Ecto neural progenitor cell (in vitro differentiated cells): ENCODE results near the gene FAHD1.

Source experiments
- DNase-seq: peaks from one replicate; pipeline ENCODE4 v3.0.0-alpha.2; 2018; ENCODE audit warnings: low spot score

Gene FAHD1

GRCh38 chr16:1826691-1827573, at the start of gene FAHD1, which contains the start of gene HAGH:
TSS of gene FAHD1 (plus strand) at chr16:1827206. CDS start at chr16:1827239, 33 bp downstream.
TSS of gene HAGH (minus strand) at chr16:1826825. CDS start at chr16:1826787, 38 bp downstream.
- peak; percentile 98 for DNase-seq

DNA sequence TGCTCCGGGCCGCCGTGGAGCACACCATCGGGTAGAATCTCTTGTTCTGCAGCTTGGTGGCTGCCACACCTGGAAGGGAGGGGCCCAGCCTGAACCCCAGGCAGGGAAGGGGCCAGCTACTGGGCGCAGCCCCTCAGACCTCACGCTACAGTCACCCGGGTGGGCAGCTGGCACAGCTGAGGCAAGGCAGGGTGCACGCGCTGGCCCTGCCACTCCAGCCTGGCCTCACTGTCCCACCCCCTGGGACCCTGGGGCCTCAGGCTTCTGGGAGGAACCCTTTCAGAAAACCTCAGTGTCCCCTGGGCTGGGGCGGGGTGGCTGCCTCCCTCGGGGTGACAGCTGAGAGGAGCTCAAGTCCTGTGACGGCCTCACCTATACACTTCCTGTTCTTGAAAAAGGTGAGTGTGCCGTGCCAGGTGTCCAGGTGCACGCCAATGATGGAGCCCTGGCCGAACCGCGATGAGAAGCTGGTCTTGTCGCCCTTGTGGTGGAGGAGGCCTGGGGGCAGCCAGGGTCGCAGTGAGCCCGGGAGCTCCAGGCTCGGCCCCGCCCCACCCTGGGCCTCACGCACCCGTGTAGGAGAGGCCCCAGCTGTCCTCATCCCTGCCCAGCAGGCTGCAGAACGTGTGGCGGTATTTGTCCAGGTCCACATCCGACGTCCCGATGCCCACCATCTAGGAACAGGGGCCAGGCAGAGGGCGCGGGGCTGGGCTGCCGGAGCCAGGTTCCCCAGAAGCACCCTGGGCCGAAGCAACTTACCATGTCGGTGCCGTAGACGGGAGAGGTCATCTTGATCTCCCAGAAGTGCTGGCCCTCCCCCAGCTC, 49.4 kb upstream of the FAHD1 start:
- no peak for DNase-seq

DNA sequence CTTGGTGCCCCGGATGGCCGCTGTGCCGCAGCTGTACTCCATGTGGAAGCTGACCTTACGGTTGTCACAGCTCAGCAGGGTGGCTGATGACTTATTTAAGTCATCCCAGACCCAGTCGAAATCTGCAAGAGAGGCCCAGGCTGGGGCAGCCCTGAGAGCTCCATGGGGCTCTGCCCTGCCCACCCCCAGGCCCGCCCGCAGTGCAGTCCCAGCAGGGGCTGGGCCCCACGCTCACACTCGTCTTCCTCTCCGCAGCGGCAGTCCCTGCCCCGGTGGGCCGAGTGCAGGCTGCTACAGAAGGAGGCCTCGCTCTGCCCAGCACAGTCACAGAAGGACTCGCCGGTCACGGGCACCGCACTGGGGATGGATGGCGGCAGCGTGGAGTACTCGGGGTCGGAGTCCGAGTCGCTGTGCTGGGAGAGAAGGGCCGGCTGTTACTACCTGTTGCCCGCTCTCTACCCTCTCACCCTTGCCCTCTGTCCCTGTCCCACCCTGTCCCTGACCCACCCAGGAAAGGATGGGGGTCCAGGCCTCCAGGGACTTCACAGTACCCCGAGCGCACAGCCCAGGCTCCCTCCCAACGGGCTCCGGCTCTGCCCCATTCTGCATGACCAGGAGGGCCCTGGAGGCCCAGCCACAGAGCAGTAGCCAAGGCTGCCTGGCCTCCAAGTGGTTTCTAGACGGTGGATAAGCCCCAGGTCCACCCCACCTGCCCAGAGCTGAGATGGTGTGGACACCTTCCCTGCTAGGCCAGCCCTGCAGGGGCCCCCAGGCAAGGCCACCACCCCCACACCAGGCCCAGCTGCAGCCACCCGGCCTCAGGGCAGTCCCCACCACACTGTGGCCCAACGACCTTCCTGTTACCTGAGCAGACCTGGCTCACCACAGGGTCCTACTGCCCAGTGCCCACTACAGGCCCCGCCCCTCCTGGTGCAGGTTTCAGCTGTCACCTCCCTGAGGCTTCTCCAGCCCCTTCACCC, 48.5 kb upstream of the FAHD1 start:
- no peak for DNase-seq

DNA sequence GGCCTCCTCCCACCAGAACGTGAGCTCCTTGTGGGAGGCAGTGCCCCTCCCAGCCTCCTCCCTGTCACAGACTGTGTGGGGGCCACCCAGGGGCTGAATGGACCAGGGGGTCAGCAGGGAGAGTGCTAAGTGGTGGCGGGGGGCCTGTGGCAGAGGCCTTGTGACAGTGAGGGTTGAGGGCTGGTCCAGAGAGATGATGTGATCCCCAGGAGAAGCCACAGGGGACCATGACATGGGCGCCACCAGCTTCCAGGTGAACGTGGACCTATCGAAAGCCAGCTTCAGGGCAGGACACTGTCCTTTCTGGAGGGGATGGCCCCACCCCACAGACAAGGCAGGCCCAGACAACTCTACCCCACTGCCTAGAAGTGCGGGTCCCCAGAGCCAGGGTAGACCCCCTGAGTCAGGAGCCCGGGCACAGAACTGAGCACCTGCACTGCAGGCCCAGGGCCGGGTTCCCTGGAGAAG, 47.7 kb upstream of the FAHD1 start:
- DNase-seq = no peak

GRCh38 chr16:1779741-1780676, 47.0 kb upstream of the FAHD1 start:
- no peak for DNase-seq

- no peak for DNase-seq
Observed at GRCh38 chr16:1780677-1781072, 46.3 kb upstream of the FAHD1 start.

DNA sequence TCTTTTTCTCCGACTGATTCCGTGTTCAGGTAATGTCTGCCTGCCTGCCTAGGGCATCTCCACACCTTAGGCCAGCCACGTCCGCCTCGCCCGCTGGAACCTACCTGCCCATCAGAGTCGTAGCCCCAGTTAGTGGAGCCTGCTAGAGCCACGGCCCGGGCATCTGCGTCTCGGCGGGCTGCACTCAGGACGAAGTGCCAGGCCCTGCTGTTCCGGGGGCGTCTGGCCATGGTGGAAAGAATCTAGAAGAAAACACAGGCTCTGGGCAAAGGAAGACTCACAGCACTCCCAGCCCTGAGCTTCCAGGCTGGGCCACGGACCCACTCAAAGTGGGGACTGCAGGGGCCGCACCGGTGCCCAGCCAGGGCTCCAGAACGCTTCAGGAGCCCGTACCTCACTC, 45.8 kb upstream of the FAHD1 start:
- no peak for DNase-seq

DNA sequence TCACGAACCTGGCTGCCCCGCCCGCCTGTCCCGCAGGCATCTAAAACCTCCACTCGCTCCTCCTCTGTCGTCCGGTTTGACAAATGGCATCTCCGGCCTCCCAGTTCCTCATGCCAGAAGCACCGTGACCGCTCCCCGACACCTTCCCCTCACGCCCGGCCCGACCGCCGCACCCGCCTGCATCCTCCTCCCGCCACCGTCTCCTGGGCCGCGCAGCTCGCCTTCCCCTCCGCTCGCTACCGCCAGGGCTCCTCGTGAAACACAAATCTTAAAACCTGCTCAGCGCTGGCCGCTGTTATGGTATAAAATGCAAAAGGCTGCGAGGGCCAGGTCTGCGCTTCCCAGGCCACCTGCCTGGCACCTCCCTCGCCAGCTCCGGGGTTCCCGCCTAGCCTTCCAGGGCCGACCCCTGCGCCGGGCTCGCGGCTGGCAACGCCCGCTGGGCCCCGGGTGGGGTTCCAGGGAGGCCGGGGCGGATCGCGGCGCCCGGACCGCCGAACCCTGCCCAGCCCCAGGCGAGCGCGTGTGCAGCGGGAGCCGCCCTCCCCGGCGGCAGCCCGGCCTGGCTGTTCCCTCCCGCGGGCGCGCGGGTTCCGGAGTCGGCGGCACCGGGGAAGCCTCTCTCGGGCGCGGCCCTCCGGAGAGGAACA, 45.1 kb upstream of the FAHD1 start:
- DNase-seq = no peak

DNA sequence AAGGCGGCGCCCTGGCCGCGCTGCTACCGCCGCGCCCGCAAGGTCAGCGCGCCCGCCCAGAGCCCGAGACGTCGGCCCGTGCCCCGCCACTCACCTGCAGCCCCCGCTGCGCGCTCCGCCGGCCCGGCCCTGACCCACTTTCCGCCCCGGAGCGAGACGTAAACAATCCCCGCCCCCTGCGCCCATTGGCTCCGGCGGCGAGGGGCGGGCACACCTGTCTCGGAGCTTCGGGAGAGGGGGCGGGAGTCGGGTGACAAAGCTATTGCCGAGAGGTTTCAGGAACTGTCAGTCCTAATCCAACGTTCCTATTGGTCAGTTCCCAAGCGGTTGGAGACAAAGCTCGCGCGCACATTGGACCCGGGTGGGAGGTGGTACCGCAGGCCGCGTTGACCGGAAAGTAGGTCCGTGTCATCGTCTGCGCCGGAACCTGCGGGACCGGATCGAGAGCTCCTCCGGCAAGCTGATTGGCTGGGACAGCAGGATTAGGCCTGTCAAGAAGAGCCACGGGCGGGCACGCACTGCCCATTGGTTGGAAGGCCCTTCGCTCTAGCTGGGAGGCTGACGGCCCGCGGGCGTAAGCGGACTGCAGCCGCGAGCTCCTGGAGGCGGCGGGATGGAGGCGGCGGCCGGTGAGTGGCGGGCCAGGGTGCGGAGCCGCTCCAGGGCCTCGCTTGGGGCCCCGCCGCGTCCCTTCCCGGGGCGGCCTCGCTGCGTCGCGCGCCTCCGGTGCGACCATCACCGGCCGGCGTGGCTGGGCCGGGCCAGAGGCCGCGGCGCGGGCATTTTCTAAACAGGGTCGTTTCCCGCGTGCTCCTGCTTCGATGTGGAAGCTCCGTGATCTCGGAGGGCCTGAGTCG, 44.4 kb upstream of the FAHD1 start, which contains the start of the genes NUBP2 and SPSB3:
Gene NUBP2 (plus strand): TSS at position 553 of the 857 bp plus-strand sequence. CDS start 61 bp downstream, at position 614.
Gene SPSB3 (minus strand): TSS at position 164 of the 857 bp plus-strand sequence. CDS start 1,088 bp downstream, outside the sequence.
- DNase-seq = peak; percentile 100

DNA sequence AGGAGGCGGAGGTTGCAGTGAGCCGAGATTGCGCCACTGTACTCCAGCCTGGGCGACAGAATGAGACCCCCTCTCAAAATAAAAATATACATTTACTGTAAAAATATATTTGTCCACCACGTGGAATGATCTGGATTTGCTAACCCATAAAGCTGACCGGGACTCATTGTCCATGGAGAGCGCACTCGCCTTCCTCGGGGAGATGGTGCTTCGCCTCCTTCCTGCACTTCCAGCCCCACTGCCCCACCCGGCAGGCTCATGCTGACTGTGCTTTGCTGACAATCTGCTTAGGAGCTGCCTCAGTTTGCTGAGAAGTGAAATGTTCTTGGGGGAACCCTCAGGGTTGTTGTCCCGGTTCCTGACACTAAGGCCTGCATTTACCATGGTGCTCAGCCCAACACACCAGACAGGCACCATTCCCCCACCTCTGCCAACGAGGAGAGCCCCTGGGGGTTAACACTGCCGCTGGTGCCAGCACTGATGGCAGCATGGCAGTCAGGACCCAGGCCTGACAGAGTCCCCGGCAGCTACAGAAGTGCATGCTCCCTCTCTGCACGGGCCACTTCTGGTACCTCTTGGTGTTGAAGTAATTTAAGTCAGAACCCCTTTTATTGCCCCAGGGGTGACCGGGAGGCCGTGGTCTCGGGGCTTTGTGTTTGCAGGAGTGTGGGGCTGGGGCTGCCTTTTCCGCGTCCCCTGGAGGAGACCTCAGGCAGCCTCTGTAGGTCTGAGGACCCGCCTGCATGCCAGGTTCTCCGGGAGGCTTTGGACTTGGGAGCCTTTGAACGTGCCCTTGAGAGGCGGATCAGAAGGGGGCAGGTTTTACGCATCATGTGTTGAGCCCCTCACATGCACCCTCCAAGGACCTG, 41.8 kb upstream of the FAHD1 start:
- DNase-seq = no peak

DNA sequence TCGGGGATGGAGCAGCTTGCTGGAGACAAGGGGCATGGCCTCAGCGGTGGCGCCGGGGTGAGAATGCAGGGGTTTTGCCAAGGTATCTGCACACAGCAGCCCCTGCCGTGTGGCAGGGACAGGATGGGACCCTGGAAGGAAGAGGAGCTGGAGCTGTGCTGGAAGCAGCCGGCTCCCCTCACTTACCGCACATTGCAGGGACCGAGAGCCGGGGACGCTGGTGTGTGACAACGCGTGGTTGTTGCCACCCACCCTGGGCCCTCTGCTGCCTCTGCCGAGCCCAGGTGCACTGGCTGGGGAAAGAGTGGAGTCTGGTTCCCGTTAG, 41.2 kb upstream of the FAHD1 start:
- DNase-seq = no peak

DNA sequence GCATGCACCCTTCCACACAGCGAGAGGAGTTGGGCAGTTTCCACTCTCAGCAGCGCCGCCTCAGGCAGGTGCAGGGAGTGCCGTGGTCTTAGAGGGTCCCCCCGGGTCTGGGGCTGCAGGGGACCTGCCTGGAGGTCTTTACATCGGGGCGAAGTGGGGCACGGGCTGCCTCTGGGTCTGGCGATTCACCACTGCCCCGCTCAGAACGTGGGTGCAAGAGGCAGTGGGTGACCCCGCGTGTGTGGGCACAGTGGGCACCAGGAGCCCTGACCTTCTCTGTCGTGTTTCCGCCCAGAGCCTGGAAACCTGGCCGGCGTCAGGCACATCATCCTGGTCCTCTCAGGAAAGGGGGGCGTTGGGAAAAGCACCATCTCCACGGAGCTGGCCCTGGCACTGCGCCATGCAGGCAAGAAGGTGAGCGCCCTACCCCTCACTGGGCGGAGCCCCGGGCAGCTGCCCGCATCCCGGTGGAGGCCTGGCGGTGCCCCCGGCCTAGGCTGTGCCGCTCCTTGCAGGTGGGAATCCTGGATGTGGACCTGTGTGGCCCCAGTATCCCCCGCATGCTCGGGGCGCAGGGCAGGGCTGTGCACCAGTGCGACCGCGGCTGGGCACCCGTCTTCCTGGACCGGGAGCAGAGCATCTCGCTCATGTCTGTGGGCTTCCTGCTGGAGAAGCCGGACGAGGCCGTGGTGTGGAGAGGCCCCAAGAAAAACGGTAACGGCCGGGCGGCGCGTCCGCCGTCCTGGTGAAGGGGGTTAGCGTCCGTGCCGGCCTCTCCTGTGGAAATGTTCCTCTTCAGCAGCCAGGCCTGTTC, 40.6 kb upstream of the FAHD1 start:
- no peak for DNase-seq

- no peak for DNase-seq
Observed at GRCh38 chr16:1787056-1787321, 40.0 kb upstream of the FAHD1 start.

DNA sequence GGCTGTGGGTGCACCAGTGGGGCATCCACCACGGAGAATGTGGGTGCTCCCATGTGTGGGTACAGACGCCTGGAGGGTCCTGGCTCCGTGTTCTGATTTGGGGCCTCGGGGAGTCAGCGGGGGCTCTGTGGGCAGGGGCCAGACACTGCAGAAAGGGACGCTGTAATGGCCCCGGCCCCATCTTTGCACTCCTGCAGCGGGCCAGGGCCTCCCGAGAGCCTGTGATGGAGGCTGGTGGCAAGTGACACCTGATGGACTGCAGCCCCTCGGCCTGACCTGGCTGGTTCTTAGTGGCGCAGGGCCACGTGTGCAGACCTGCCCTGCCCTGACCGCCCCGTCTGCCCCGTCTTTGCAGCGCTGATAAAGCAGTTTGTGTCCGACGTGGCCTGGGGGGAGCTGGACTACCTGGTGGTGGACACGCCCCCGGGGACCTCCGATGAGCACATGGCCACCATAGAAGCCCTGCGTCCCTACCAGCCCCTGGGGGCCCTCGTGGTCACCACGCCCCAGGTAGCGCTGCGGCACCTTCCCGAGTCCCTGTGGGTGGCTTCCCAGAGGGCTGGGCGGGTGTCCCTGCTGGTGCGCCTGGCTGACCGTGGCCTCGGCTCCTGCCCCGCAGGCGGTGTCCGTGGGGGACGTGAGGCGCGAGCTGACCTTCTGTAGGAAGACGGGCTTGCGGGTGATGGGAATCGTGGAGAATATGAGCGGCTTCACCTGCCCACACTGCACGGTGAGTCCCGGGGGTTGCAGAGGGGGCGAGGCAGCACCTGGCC, 39.5 kb upstream of the FAHD1 start:
- no peak for DNase-seq

- no peak for DNase-seq
Observed at GRCh38 chr16:1788095-1788707, 38.8 kb upstream of the FAHD1 start.

GRCh38 chr16:1788708-1789100, 38.3 kb upstream of the FAHD1 start:
- no peak for DNase-seq
